ENCODE measurements around the gene LRBA.

DNA sequence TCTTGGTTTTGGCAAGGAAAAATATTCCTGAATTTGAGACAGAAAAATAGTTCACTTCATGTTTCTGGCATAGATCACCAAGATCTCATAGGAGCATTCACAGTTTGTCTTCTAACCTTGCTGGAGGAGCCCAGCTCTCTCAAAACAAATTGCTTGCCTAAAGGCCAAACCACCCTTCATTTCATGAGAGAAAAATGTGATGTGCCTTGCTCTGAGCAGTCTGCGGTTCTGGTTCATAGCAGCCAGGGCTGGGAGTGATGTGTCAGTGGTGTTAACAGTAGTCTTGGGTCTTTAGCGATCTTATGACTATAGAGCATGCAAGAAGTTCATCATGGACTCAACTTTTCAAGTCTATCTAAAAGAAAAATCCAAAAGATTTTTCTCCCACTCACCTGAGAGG lies 753.5 kb downstream of the LRBA start:
- TF ChIP-seq, protein P1, sequence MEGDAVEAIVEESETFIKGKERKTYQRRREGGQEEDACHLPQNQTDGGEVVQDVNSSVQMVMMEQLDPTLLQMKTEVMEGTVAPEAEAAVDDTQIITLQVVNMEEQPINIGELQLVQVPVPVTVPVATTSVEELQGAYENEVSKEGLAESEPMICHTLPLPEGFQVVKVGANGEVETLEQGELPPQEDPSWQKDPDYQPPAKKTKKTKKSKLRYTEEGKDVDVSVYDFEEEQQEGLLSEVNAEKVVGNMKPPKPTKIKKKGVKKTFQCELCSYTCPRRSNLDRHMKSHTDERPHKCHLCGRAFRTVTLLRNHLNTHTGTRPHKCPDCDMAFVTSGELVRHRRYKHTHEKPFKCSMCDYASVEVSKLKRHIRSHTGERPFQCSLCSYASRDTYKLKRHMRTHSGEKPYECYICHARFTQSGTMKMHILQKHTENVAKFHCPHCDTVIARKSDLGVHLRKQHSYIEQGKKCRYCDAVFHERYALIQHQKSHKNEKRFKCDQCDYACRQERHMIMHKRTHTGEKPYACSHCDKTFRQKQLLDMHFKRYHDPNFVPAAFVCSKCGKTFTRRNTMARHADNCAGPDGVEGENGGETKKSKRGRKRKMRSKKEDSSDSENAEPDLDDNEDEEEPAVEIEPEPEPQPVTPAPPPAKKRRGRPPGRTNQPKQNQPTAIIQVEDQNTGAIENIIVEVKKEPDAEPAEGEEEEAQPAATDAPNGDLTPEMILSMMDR (IDR thresholded peaks at IDR 0.05; ENCODE audit: low read depth, low read length, missing input control), result no peak
- TF ChIP-seq, protein P2, sequence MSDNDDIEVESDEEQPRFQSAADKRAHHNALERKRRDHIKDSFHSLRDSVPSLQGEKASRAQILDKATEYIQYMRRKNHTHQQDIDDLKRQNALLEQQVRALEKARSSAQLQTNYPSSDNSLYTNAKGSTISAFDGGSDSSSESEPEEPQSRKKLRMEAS (IDR thresholded peaks at IDR 0.05), result no peak
- TF ChIP-seq SP1 (IDR thresholded peaks at IDR 0.05) (no peak), TAF1 (conservative IDR thresholded peaks at IDR 0.05) (no peak), HNF4A (conservative IDR thresholded peaks at IDR 0.05) (no peak), FOXA2 (IDR thresholded peaks at IDR 0.05) (no peak), YY1 (IDR thresholded peaks at IDR 0.05) (no peak)
- TF ChIP-seq, protein P3, sequence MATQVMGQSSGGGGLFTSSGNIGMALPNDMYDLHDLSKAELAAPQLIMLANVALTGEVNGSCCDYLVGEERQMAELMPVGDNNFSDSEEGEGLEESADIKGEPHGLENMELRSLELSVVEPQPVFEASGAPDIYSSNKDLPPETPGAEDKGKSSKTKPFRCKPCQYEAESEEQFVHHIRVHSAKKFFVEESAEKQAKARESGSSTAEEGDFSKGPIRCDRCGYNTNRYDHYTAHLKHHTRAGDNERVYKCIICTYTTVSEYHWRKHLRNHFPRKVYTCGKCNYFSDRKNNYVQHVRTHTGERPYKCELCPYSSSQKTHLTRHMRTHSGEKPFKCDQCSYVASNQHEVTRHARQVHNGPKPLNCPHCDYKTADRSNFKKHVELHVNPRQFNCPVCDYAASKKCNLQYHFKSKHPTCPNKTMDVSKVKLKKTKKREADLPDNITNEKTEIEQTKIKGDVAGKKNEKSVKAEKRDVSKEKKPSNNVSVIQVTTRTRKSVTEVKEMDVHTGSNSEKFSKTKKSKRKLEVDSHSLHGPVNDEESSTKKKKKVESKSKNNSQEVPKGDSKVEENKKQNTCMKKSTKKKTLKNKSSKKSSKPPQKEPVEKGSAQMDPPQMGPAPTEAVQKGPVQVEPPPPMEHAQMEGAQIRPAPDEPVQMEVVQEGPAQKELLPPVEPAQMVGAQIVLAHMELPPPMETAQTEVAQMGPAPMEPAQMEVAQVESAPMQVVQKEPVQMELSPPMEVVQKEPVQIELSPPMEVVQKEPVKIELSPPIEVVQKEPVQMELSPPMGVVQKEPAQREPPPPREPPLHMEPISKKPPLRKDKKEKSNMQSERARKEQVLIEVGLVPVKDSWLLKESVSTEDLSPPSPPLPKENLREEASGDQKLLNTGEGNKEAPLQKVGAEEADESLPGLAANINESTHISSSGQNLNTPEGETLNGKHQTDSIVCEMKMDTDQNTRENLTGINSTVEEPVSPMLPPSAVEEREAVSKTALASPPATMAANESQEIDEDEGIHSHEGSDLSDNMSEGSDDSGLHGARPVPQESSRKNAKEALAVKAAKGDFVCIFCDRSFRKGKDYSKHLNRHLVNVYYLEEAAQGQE (IDR thresholded peaks at IDR 0.05), result no peak

All from liver (tissue), 3 donors.